H9 (cell line): ENCODE measurements around the gene GLRA2. TPM values are rescaled to one million over a fixed set of nuclear protein-coding genes. Genes with fewer than 3 reads are reported as not detected.

ENCODE experiments used
- DNase-seq: peaks from one replicate; pipeline ENCODE4 v3.0.0-alpha.2; 2017
- H2AFZ ChIP-seq: one replicate; pipeline ENCODE4 v1.6.1; 2013; ENCODE audit warnings: mild to moderate bottlenecking, low read length, control low read depth, moderate library complexity
- H2AK5ac ChIP-seq: 2 replicates; pipeline ENCODE4 v1.6.1; 2013; ENCODE audit warnings: low read length, control low read depth, mixed read lengths; ENCODE audit not compliant: insufficient read length
- H2BK120ac ChIP-seq: one replicate; pipeline ENCODE4 v1.6.1; 2013; ENCODE audit warnings: low read depth, mild to moderate bottlenecking, low read length, control low read depth, inconsistent platforms; ENCODE audit not compliant: poor library complexity, severe bottlenecking
- H2BK12ac ChIP-seq: 2 replicates; pipeline ENCODE4 v1.6.1; 2013; ENCODE audit warnings: low read length, control low read depth, mixed read lengths, low read depth; ENCODE audit not compliant: insufficient read length
- H2BK15ac ChIP-seq: 2 replicates; pipeline ENCODE4 v1.6.1; 2013; ENCODE audit warnings: low read depth, low read length, control low read depth
- H2BK20ac ChIP-seq: one replicate; pipeline ENCODE4 v1.6.1; 2013; ENCODE audit warnings: low read depth, mild to moderate bottlenecking, low read length, control low read depth, inconsistent platforms; ENCODE audit not compliant: poor library complexity, severe bottlenecking
- H2BK5ac ChIP-seq: 2 replicates; pipeline ENCODE4 v1.6.1; 2013; ENCODE audit warnings: low read length, control low read depth, mixed read lengths; ENCODE audit not compliant: insufficient read length
- H3K14ac ChIP-seq: 2 replicates; pipeline ENCODE4 v1.6.1; 2013; ENCODE audit warnings: low read length, control low read depth; ENCODE audit not compliant: insufficient read depth
- H3K18ac ChIP-seq: 2 replicates; pipeline ENCODE4 v1.6.1; 2013; ENCODE audit warnings: low read depth, mild to moderate bottlenecking, mixed read lengths, low read length, control low read depth; ENCODE audit not compliant: insufficient read length
- H3K23ac ChIP-seq: 2 replicates; pipeline ENCODE4 v1.6.1; 2013; ENCODE audit warnings: low read length, control low read depth, mixed read lengths, low read depth; ENCODE audit not compliant: insufficient read length
- H3K23me2 ChIP-seq: 2 replicates; pipeline ENCODE4 v1.6.1; 2013; ENCODE audit warnings: low read depth, mild to moderate bottlenecking, mixed read lengths, low read length, control low read depth; ENCODE audit not compliant: insufficient read length, poor library complexity, severe bottlenecking
- H3K27ac ChIP-seq: 2 replicates; pipeline ENCODE4 v1.5.1; 2013; ENCODE audit warnings: low read length, control low read depth, mixed read lengths, low read depth; ENCODE audit not compliant: insufficient read length
- H3K27me3 ChIP-seq: 2 replicates; pipeline ENCODE4 v1.6.1; 2013; ENCODE audit warnings: low read length, control low read depth, inconsistent platforms; ENCODE audit not compliant: insufficient read depth
- H3K4ac ChIP-seq: 2 replicates; pipeline ENCODE4 v1.6.1; 2013; ENCODE audit warnings: low read depth, mild to moderate bottlenecking, control low read depth, inconsistent platforms, low read length, moderate library complexity
- H3K4me1 ChIP-seq: 2 replicates; pipeline ENCODE4 v1.6.1; 2013; ENCODE audit warnings: low read length, control low read depth, inconsistent platforms; ENCODE audit not compliant: insufficient read depth
- H3K4me2 ChIP-seq: 2 replicates; pipeline ENCODE4 v1.6.1; 2013; ENCODE audit warnings: low read length, control low read depth, mixed read lengths; ENCODE audit not compliant: insufficient read length, insufficient read depth
- H3K56ac ChIP-seq: 2 replicates; pipeline ENCODE4 v1.6.1; 2013; ENCODE audit warnings: low read depth, mild to moderate bottlenecking, mixed read lengths, low read length, control low read depth; ENCODE audit not compliant: insufficient read length
- H3K79me1 ChIP-seq: 2 replicates; pipeline ENCODE4 v1.6.1; 2013; ENCODE audit warnings: low read depth, mild to moderate bottlenecking, moderate library complexity, low read length, control low read depth, inconsistent platforms; ENCODE audit not compliant: insufficient read depth, poor library complexity, severe bottlenecking
- H3K79me2 ChIP-seq: 2 replicates; pipeline ENCODE4 v1.6.1; 2013; ENCODE audit warnings: low read length, control low read depth, inconsistent platforms; ENCODE audit not compliant: insufficient read depth
- H3K9ac ChIP-seq: 2 replicates; pipeline ENCODE4 v1.6.1; 2013; ENCODE audit warnings: low read length, control low read depth, mixed read lengths; ENCODE audit not compliant: insufficient read length; ENCODE audit errors: extremely low read depth
- H3K9me3 ChIP-seq: one replicate; pipeline ENCODE4 v1.6.1; 2013; ENCODE audit warnings: low read depth, low read length, inconsistent platforms; ENCODE audit not compliant: control insufficient read depth
- H3T11ph ChIP-seq: one replicate; pipeline ENCODE4 v1.6.1; 2013; ENCODE audit warnings: mild to moderate bottlenecking, low read length, control low read depth, inconsistent platforms
- H4K20me1 ChIP-seq: one replicate; pipeline ENCODE4 v1.6.1; 2013; ENCODE audit not compliant: control insufficient read depth, insufficient read length, insufficient read depth
- H4K5ac ChIP-seq: 2 replicates; pipeline ENCODE4 v1.6.1; 2013; ENCODE audit warnings: low read depth, mild to moderate bottlenecking, mixed read lengths, low read length, control low read depth; ENCODE audit not compliant: insufficient read length
- H4K8ac ChIP-seq: replicated peaks from 2 replicates; pipeline ENCODE4 v1.6.1; 2013; ENCODE audit warnings: low read length, control low read depth, mixed read lengths, low read depth; ENCODE audit not compliant: insufficient read length
- H4K91ac ChIP-seq: 2 replicates; pipeline ENCODE4 v1.6.1; 2013; ENCODE audit warnings: low read depth, mild to moderate bottlenecking, moderate library complexity, mixed read lengths, low read length, control low read depth; ENCODE audit not compliant: insufficient read length
- H3K27ac Mint-ChIP-seq, 3 experiments: 2 replicates in 2 of 3; 3 replicates in 1 of 3; pipeline ENCODE4 v1.8.0; 2020 to 2021; ENCODE audit warnings: mixed read lengths in 3 of 3, mild to moderate bottlenecking in 1 of 3, moderate library complexity in 1 of 3
- H3K27me3 Mint-ChIP-seq: 2 replicates; pipeline ENCODE4 v1.8.0; 2021; ENCODE audit warnings: low read depth, mild to moderate bottlenecking, moderate library complexity, mixed read lengths
- H3K36me3 Mint-ChIP-seq, 3 experiments: 2 replicates in 2 of 3; 3 replicates in 1 of 3; pipeline ENCODE4 v1.8.0; 2020 to 2021; ENCODE audit warnings: low read depth in 3 of 3, mixed read lengths in 3 of 3; ENCODE audit not compliant: insufficient read depth in 1 of 3
- H3K4me1 Mint-ChIP-seq, 2 experiments: 2 replicates each; pipeline ENCODE4 v1.8.0; 2020; ENCODE audit warnings: mixed read lengths in 2 of 2
- H3K4me3 Mint-ChIP-seq, 2 experiments: 2 replicates in 1 of 2; 3 replicates in 1 of 2; pipeline ENCODE4 v1.8.0; 2020 to 2021; ENCODE audit warnings: mild to moderate bottlenecking in 2 of 2, mixed read lengths in 2 of 2, moderate library complexity in 1 of 2
- H3K9me3 Mint-ChIP-seq, 2 experiments: 2 replicates in 1 of 2; 3 replicates in 1 of 2; pipeline ENCODE4 v1.8.0; 2020; ENCODE audit warnings: mild to moderate bottlenecking in 2 of 2, mixed read lengths in 2 of 2, moderate library complexity in 1 of 2
- WGBS: extraction: QIAGEN DNeasy Blood & Tissue Kit; methylation state at CpG from one replicate; pipeline ENCODE4 v1.1.7; 2013; ENCODE audit warnings: missing lambda C conversion rate, low lambda C conversion rate, mixed read lengths; ENCODE audit not compliant: insufficient read length; ENCODE audit errors: extremely low coverage; 5-methylcytosine and 5-hydroxymethylcytosine counted together
- total RNA-seq: library from RNA; stranded (reverse); gene quantifications from 2 replicates; pipeline ENCODE4 v1.2.1, GENCODE V29; 2021
- TF ChIP-seq, protein P1 (sequence below): fragments of 200-600 bp; sonication (generic); conservative IDR thresholded peaks from 3 replicates; pipeline ENCODE4 v1.8.0; 2021; ENCODE audit warnings: antibody characterized with exemption, mild to moderate bottlenecking

The GLRA2 gene
- total RNA-seq, 1 experiment from 2014 or later, result not detected

DNA sequence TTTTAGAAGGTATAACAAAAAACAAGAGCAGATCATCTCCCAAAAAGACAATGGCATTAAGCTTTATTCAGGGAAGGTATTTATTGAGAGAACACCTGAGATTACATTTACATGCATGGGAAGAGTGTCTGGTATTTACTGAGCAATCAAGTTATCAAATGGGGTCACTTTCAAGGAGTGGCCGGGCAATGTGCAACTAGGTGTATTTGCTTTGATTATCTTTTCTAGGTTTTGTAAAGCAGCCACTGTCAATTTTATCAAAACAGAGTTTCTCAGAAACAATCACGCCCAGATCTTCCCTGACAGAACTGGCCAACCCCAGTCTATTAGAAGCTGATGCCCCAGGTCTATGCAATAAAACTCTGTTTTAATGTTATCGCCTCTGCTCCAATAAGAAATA lies 169.5 kb downstream of the GLRA2 start:
- no peak overlapping the region for H3K27ac Mint-ChIP-seq
- Histone ChIP-seq H3K9ac (no peak overlapping the region), H3K4me1 (no peaks in the 10 kb centered on the region), H2AFZ (no peak overlapping the region), H3K79me1 (no peaks in the 10 kb centered on the region), H4K5ac (no peak overlapping the region), H2BK12ac (no peak overlapping the region), H3K23ac (no peak overlapping the region), H4K91ac (no peak overlapping the region), H3K9me3 (no peaks in the 10 kb centered on the region), H2AK5ac (no peak overlapping the region), H2BK5ac (no peak overlapping the region), H4K8ac (no peak overlapping the region), H3K18ac (no peak overlapping the region), H3K4ac (no peak overlapping the region), H2BK120ac (no peak overlapping the region), H2BK15ac (no peak overlapping the region), H3K23me2 (no peaks in the 10 kb centered on the region), H3K56ac (no peak overlapping the region), H2BK20ac (no peak overlapping the region), H3K27me3 (no peaks in the 10 kb centered on the region), H3T11ph (no peak overlapping the region), H3K4me2 (no peak overlapping the region), H3K79me2 (no peaks in the 10 kb centered on the region), H3K27ac (no peak overlapping the region), H3K14ac (no peak overlapping the region), H4K20me1 (no peaks in the 10 kb centered on the region)
- H3K36me3 Mint-ChIP-seq, result no peaks in the 10 kb centered on the region
- TF ChIP-seq, protein P1, sequence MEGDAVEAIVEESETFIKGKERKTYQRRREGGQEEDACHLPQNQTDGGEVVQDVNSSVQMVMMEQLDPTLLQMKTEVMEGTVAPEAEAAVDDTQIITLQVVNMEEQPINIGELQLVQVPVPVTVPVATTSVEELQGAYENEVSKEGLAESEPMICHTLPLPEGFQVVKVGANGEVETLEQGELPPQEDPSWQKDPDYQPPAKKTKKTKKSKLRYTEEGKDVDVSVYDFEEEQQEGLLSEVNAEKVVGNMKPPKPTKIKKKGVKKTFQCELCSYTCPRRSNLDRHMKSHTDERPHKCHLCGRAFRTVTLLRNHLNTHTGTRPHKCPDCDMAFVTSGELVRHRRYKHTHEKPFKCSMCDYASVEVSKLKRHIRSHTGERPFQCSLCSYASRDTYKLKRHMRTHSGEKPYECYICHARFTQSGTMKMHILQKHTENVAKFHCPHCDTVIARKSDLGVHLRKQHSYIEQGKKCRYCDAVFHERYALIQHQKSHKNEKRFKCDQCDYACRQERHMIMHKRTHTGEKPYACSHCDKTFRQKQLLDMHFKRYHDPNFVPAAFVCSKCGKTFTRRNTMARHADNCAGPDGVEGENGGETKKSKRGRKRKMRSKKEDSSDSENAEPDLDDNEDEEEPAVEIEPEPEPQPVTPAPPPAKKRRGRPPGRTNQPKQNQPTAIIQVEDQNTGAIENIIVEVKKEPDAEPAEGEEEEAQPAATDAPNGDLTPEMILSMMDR, result no peak
- H3K27me3 Mint-ChIP-seq, result no peaks in the 10 kb centered on the region
- no CpG with 5 or more reads among the region's 3 CpGs for WGBS
- no peak for DNase-seq
- H3K4me3 Mint-ChIP-seq, result no peak overlapping the region
- no peaks in the 10 kb centered on the region for H3K4me1 Mint-ChIP-seq
- H3K9me3 Mint-ChIP-seq, result peaks cover 41 to 42% of the 10 kb centered on the region in 2 experiments
